ENCODE data around the gene KL. TPM values are rescaled to one million over a fixed set of nuclear protein-coding genes. Genes with fewer than 3 reads are reported as not detected.

KL gene
- total RNA-seq, 2 experiments from 2014 or later = not detected

DNA sequence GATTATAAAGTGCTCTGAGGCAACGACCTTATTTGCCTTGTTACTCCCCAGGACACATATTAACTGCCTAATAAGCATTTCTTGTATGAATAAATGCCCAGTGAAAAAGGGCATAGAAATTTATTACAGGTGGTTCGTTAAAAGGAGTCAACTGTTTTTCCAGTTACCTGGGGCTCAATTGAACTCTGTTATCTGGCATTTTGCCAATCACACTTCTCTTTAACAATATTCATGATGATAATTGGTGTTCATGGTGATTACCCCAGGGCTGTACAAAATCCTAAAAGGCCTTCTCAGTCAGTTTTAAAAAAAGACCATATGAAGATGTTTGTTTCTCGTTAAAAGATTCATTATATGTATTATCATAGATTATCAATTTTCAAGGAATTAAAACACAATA, 57.1 kb downstream of the KL start:
- ChIA-PET POLR2A (no interaction called here), CTCF (no interaction called here)
- Histone ChIP-seq H3K9me3 (ENCODE audit: control insufficient read depth in 1 of 2, insufficient read depth in 1 of 2, low read length in 2 of 2) (no peaks in the 10 kb centered on the region), H3K4me1 (ENCODE audit: insufficient read depth, low read length) (no peaks in the 10 kb centered on the region), H3K27me3 (ENCODE audit: control insufficient read depth in 1 of 2, insufficient read depth in 2 of 2, low read length in 2 of 2) (peaks cover 0 to 2% of the 10 kb centered on the region in 2 experiments), H3K36me3 (ENCODE audit: insufficient read depth, low read length) (no peaks in the 10 kb centered on the region), H3K4me3 (ENCODE audit: low read length) (no peak overlapping the region), H3K27ac (ENCODE audit: low read depth in 1 of 2, low read length in 2 of 2) (no peak overlapping the region)
- Mint-ChIP-seq H3K9me3 (no peaks in the 10 kb centered on the region), H3K4me3 (no peak overlapping the region), H3K27ac (no peak overlapping the region), H3K4me1 (ENCODE audit: low read depth) (no peaks in the 10 kb centered on the region), H3K36me3 (ENCODE audit: low read depth) (no peaks in the 10 kb centered on the region), H3K27me3 (no peaks in the 10 kb centered on the region)
- intact Hi-C loops (cut with DNase I, micrococcal nuclease) = no loop called here
- ATAC-seq (ENCODE audit: poor library complexity) (no peak), DNase-seq (no peak)
- TF ChIP-seq, protein P1, sequence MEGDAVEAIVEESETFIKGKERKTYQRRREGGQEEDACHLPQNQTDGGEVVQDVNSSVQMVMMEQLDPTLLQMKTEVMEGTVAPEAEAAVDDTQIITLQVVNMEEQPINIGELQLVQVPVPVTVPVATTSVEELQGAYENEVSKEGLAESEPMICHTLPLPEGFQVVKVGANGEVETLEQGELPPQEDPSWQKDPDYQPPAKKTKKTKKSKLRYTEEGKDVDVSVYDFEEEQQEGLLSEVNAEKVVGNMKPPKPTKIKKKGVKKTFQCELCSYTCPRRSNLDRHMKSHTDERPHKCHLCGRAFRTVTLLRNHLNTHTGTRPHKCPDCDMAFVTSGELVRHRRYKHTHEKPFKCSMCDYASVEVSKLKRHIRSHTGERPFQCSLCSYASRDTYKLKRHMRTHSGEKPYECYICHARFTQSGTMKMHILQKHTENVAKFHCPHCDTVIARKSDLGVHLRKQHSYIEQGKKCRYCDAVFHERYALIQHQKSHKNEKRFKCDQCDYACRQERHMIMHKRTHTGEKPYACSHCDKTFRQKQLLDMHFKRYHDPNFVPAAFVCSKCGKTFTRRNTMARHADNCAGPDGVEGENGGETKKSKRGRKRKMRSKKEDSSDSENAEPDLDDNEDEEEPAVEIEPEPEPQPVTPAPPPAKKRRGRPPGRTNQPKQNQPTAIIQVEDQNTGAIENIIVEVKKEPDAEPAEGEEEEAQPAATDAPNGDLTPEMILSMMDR (IDR thresholded peaks at IDR 0.05) = no peak

DNA sequence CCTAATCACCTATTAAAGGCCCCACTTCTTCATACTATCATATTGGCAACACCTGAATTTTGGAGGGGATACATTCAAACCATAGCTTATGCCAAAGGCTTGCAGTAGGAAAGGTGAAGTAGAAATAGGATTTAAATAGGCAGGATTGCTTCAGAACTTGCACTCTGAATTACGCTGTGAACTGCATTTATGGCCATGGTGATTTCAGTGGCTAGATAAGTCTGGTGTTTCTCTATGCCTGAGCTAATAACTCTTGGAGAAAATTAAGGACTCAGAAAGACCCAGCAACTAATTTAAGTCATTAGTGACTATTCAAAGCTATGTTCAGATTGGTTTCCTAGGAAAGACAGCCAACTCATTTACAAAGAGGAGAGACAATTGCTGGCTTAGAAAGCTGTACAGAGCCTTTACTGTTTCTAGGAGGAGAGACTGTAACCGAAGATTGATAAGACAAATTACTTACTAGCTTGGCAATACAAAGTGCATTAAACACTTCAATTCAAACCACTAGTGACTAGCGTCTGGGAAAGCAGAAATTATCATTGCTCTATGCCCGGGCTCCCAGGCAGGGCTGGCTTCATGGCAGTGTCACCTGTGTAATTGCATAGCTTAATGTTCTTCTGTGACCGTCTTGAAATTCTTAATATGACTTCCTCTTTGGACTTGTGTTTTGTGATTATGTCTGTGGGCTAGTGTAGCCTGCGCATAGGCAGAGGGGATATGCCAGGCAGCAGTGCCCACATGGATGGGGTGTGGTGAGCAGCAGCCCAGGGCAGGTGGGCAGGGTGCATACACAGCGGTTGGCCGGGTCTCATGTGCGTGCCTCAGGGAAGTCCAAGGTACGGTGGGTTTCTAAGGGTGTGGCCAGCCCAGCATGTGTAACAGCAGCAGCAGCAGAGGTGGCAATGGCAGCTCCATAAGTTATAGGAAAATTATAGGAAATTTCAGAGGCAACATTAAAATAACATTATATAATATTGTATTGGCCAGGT, 60.1 kb downstream of the KL start:
- no peak overlapping the region for H3K4me3 Mint-ChIP-seq
- no peak overlapping the region for H3K27ac Mint-ChIP-seq
- DNase-seq (no peak), ATAC-seq (ENCODE audit: poor library complexity) (no peak)
- Histone ChIP-seq H3K27ac (ENCODE audit: low read depth in 1 of 2, low read length in 2 of 2) (no peak overlapping the region), H3K4me3 (ENCODE audit: low read length) (no peak overlapping the region), H3K4me1 (ENCODE audit: insufficient read depth, low read length) (no peaks in the 10 kb centered on the region), H3K9me3 (ENCODE audit: control insufficient read depth in 1 of 2, insufficient read depth in 1 of 2, low read length in 2 of 2) (no peaks in the 10 kb centered on the region), H3K36me3 (ENCODE audit: insufficient read depth, low read length) (no peaks in the 10 kb centered on the region), H3K27me3 (ENCODE audit: control insufficient read depth in 1 of 2, insufficient read depth in 2 of 2, low read length in 2 of 2) (peaks cover 0 to 4% of the 10 kb centered on the region in 2 experiments)
- intact Hi-C loops (cut with DNase I, micrococcal nuclease) = no loop called here
- POLR2A ChIA-PET = no interaction called here
- no peaks in the 10 kb centered on the region for H3K9me3 Mint-ChIP-seq
- H3K4me1 Mint-ChIP-seq (ENCODE audit: low read depth) = no peaks in the 10 kb centered on the region
- CTCF ChIA-PET = no interaction called here
- H3K27me3 Mint-ChIP-seq = peaks cover 15% of the 10 kb centered on the region
- TF ChIP-seq, protein P1 (IDR thresholded peaks at IDR 0.05) = no peak
- H3K36me3 Mint-ChIP-seq (ENCODE audit: low read depth) = no peaks in the 10 kb centered on the region

DNA sequence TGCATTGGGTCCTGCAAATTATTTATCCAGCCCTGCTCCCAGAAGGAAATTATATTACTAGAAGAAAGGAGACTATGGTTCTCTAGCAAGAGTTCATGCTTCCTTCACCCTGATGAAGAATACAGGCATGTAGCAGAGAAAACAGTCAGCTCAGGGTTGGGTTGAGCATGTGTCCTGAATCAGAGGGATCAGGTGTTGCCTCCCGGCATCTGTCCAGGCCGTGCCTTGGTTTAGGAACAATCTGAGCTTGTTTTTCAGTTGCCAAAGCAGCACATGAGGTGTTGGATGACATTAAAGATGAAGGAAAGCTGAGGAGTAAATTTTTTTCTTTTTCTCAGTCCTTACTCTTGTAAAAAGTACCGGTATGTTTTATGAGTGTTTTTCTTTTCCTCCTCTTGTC, 62.0 kb downstream of the KL start:
- no peaks in the 10 kb centered on the region for H3K9me3 ChIP-seq (ENCODE audit: control insufficient read depth in 1 of 2, insufficient read depth in 1 of 2, low read length in 2 of 2)
- intact Hi-C loops (cut with DNase I, micrococcal nuclease) = no loop called here
- H3K27ac Mint-ChIP-seq = no peak overlapping the region
- no peaks in the 10 kb centered on the region for H3K4me1 Mint-ChIP-seq (ENCODE audit: low read depth)
- no peak overlapping the region for H3K27ac ChIP-seq (ENCODE audit: low read depth in 1 of 2, low read length in 2 of 2)
- no peaks in the 10 kb centered on the region for H3K4me1 ChIP-seq (ENCODE audit: insufficient read depth, low read length)
- no peaks in the 10 kb centered on the region for H3K36me3 Mint-ChIP-seq (ENCODE audit: low read depth)
- no peaks in the 10 kb centered on the region for H3K36me3 ChIP-seq (ENCODE audit: insufficient read depth, low read length)
- H3K4me3 ChIP-seq (ENCODE audit: low read length) = no peak overlapping the region
- peaks cover 19% of the 10 kb centered on the region for H3K27me3 Mint-ChIP-seq
- H3K27me3 ChIP-seq (ENCODE audit: control insufficient read depth in 1 of 2, insufficient read depth in 2 of 2, low read length in 2 of 2) = peaks cover 0 to 4% of the 10 kb centered on the region in 2 experiments
- POLR2A ChIA-PET = no interaction called here
- TF ChIP-seq, protein P1 (IDR thresholded peaks at IDR 0.05) = no peak
- H3K9me3 Mint-ChIP-seq = no peaks in the 10 kb centered on the region
- ATAC-seq (ENCODE audit: poor library complexity) (no peak), DNase-seq (no peak)
- H3K4me3 Mint-ChIP-seq = no peak overlapping the region
- CTCF ChIA-PET = no interaction called here
